ENCODE measurements around the gene TRIM27.
"Not testable (repeated sequence)": the region's sequence is repeated elsewhere in the genome, so short reads cannot be mapped to it uniquely, and the experiment has no call there.

TRIM27 gene

DNA sequence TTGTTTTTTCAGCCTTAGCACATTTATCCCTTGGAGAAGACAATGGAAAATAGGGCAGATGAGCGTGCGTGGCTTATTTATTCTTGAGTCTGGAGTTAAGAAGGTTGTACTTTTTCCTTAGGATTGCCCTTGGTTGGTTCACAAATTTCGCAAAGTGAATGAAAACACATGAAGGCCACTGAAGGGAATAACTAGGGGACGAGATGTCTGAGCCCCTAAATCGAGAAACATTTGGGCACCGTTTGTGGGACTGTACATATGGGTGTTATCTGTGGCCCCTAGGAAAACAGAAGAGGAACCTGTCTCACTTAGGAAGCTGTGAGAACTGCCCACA is 19.4 kb upstream of the TRIM27 start:
- no peak for DNase-seq

DNA sequence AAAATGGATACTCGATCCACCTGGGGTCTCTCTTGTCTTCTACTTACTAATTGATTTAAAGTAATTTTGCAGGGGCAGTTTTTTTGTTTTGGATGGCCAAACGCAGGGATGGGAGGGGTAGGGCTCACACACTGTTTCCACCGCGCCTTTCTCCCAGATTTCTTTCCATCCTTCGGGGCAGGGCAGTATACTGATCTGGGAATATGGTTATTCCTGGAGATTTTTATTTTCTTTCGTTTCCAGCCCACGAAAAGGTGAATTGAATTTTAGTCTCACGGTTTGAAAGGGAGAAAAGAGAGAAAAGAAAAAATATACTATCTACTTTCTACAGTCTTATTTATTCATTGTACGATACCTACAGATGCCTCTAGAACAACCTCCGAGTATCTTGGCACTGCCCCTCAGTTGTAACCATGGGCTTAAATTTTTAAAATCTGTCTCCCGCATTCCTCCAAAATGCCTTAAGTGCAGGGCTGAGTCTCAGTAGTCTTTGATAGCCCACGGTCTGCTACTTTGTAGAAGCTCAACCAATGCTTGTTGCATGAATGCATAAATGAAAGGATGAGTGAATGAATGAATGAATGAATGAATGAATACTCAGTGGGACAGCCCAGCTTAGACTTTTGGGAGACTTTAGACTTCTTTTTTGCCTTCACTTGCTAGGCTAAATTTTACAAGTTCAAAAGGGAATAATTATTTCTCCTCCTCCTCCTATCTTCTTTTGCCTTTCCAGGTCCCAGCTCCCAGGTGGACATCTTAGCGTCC is 18.1 kb upstream of the TRIM27 start:
- DNase-seq, result peak in 4 of 51 donors; percentile 4 to 54 (median 17)

DNA sequence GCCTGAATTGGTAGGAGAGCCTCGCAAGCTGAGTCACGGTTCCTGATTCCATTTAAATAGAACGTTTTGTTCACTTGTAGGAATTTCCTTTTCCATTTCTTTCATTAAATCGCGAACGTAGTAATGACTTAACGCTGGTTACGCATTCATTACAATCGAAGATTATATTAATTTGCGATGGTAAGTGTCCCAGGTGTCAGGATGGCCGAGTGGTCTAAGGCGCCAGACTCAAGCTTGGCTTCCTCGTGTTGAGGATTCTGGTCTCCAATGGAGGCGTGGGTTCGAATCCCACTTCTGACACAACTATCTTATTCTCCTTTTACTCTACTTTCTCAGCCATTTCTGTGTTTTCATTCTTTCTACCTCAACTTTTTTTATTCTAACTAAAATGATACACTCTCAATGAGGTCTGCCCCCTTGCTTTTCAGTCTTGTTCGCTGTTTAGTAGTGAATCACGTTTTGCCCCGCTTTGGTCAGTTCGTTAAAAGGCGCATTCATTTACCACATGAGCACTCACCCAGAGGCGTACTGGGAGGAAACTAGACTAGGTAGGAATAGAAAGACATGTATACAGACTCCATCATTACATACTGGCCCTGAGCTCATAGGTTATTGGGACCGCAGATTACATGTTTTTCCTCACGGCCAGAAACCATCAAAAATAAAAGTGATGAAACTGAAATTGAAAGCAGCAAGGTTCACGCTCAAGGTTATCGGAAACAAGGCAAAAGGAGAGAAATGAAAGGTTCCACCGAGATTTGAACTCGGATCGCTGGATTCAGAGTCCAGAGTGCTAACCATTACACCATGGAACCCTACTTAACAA is 17.3 kb upstream of the TRIM27 start:
- DNase-seq, result peak in 41 of 51 donors; percentile 4 to 89 (median 57)

DNA sequence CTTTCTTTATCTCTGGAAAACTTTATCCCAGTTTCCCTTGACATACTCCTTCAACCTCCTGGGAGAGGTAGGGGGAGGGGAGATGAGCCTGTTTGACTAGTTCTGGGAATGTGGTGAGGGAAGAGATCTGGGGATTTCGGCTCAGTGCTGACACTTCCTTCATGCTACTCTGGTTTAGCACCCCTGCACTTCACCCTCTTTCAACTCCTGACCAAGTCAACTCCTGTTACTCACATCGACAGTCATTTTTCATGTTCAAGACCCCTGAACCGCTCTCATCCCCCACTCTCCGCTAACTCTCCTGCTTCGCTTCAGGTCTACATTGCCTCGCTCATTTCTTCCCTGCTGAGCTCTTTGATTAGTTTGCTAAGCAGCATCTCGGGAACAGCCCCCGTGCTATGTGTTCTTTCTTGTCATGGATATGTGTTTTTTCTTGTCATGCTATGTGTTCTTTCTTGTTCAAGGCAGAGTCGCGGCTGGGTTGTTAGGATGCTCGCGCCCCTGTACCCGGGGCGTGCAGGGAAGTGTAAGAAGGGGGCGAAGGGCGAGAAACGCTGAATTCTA is 16.6 kb upstream of the TRIM27 start:
- DNase-seq, result peak in 33 of 51 donors; percentile 4 to 81 (median 37)

DNA sequence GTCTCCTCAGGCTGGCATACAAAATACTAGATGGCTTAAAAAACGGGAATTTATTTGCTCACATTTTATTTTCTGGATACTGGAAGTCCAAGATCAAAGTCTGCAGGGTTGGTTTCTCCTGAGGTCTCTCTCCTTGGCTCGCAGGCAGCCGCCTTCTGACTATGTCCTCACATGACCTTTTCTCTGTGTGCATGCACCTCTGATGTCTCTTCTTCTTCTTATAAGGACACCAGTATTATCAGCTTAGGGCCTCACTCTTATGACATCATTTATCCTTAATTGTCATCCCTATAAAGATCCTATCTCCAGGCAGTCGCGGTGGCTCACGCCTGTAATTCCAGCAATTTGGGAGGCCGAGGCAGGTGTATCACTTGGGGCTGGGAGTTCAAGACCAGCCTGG is 9.3 kb upstream of the TRIM27 start:
- DNase-seq, result no peak

GRCh38 chr6:28929887-28930620 is 6.3 kb upstream of the TRIM27 start:
- no peak for DNase-seq

DNA sequence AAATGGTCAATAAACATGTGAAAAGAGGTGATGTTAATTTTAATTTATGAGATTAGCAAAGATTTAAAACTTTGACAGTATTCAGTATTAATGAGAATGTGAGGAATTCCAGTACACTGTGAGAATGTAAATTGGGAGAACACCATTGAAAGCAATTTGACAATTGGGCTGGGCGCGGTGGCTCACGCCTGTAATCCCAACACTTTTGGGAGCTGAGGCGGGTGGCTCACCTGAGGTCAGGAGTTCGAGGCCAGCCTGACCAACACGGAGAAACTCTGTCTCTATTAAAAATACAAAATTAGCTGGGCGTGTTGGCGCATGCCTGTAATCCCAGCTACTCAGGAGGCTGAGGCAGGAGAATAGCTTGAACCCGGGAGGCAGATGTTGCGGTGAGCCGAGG is 5.6 kb upstream of the TRIM27 start:
- not testable (repeated sequence) for DNase-seq

DNA sequence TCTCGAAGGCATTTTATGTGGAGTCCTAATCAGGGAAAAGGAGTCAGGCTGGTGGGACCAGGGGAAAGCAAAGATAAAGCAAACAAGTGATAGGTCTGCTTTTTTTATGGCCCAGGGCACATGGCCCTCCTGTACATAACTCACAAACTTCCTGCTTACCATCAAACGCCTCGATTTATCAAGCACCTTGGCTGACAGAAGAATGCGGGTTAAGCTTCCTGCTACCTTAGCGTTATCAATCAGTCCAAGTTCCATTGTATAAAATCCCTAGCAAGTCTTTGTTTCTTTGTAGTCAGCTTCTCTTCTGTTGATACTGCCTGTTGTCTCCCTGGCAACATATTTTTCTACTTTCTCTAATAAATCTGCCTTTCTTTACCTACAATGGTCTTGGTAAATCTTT is 4.1 kb upstream of the TRIM27 start:
- DNase-seq, result no peak

- peak in 29 of 51 donors; percentile 1 to 70 (median 36) for DNase-seq
Observed at GRCh38 chr6:28922821-28923317, 916 bp downstream of the TRIM27 start.

DNA sequence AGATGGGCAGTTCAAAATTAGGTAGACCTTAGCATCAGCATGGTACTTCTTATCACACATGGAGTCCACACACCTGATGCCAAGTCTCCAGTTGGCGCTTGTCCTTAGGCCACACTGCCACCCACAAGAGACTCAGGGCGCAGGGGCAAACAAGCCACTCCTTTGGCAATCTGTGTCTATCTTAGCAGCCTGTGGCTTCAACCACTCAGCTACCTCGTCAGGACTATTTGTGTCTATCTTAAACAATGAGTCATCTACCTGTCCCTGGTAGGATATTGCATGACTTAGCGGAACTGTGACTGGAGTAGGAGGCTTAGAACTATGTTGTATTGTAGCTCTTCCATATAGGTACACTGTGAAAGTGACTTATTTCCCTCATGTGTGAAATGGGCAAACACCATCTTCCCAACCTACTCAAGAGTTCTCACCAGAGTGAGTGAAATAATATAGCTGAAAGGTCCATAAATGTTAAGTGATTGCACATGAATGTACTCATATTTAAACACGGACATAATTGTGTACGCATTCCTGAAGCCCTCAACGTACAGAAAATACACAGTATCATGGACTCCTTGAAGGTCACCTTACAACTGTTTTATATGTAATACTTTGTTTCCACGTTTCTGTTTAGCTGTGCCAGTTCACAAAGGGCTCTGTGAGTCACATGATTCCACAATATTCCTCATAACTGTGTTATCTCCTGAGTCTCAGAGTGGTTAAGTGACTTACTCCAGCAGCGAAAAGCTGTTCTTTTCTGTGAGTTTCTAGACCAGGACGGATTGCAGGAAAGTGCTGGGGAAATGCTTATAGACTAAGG is 1.6 kb downstream of the TRIM27 start:
- peak in 1 of 51 donors; percentile 8 for DNase-seq

- DNase-seq, result no peak
Observed at GRCh38 chr6:28920281-28920680, 3.5 kb downstream of the TRIM27 start.

GRCh38 chr6:28914941-28915340 is 8.8 kb downstream of the TRIM27 start:
- DNase-seq, result no peak

DNA sequence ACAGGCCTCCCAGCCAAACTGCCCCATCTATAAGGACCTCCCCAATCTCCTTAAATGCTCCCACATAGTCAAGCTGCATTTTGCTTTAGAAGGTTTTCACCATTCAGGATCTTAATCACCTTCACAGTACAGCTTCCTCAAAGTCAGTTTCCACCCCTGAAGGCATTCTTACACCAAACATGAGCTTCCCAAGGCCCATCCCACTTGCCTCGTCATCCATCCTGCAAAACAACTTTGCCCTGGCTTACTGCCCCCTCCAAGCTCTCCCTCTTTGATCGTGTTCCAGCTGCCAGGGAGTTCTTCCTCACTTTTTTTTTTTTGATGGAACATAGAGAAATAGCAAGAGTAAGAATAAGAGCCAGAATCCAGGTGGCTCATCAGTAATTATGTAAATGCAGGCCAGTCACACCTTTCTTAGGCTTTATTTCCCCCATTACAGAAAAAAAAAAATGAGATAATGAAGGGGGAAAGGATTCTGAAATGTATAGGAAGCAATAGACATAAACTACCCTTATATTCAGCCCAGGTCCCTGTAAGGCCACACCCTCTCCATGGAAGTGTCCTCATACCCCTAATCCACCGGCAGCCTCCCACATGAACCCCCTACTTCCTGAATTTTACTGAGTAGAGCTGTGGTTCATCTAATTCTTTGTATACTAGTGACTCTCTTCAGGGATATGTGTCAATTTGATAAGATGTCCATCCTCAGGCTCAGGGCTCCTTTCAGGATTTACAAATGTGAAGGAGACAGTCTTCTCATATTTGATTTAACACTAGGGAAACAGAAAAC is 12.7 kb downstream of the TRIM27 start:
- DNase-seq, result no peak

DNA sequence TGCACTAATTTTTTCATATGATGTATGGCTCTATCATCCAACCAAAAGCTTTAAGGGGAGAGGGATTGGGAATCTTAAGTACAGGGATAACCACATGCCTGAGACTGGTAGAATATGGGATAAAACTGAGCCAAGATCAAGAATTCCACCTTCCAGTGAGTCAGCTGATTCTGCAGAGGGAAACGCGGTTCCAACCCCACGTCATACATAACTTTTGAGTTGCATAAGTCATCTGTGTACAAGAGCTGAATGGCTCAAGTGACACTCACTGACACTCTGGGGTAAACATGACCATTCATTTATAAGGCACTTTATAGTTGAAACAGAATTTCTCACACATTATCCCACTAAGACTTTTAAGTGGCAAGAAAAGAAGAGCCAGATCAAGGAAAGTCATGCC is 16.4 kb downstream of the TRIM27 start:
- no peak for DNase-seq

DNA sequence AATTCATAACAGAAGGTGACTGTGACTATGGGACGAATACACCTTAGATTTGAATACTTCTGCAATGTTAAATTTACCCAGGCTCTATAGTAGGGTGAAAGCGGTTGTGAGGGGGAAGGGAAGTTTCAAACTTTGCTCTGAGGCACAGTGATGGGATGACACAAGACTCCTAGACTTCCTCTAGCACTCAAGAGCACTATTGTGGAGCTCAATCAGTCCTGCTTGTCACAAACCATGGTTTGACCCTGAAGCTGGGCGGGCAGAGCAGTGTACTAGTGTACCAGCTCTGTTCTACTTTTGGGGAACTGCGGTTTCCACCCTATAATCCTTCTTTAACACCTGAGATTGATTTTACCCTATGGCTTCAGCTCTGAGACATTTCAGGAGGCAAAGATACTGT is 17.1 kb downstream of the TRIM27 start:
- no peak for DNase-seq

DNA sequence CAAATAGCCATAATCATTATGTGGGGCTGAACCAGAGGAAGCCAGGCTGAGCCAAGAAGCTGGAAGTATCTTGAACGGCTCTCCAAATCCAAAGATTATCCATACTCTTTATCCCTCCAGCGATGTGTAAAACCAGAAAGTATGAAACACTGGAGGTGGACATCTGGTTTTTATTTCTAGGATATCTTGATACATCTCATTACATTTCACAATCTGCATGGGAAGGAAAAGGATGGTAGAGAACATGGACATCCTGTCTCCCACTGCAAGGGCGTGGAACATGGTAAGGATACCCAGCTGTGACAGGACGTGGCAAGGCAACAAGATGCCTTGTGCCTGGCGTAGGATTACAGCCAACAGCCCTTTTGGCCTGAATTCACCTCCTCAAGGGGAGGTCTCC is 20.1 kb downstream of the TRIM27 start:
- DNase-seq, result no peak

GRCh38 chr6:28901831-28902230 is 22.0 kb downstream of the TRIM27 start:
- DNase-seq, result no peak

- DNase-seq, result no peak
Observed at GRCh38 chr6:28900577-28901256, 23.1 kb downstream of the TRIM27 start.

GRCh38 chr6:28898710-28898965 is 25.1 kb downstream of the TRIM27 start:
- no peak for DNase-seq

DNA sequence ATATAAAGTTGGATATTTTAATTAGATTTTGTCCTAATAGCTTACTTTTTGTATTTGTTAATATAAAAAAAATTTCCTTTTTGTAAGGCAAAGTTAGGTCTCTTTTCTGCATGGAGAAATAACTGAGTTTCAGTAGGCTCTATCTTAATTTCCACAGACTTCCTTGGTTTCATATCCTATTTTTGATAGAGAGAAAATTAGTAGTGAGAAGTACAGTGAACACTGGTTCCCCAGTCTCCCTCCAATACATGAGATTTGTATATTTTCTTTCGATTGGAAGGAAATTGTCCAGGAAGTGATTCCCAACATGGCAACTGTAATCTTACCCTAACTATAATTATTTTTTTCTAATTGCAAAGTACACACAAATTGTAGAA is 26.4 kb downstream of the TRIM27 start:
- no peak for DNase-seq
